SK-N-MC (cell line): Measurements from ENCODE around the gene HDLBP.

Experiments
- DNase-seq: peaks from one replicate; pipeline ENCODE4 v3.0.0-alpha.2; 2011; ENCODE audit warnings: low read depth, low spot score
- H3K27ac ChIP-seq: fragments of 200-600 bp; sonication (generic); 2 replicates; pipeline ENCODE4 v1.5.1; 2016; ENCODE audit warnings: mixed run types
- H3K36me3 ChIP-seq: fragments of 200-600 bp; sonication (generic); 2 replicates; pipeline ENCODE4 v1.6.1; 2017; ENCODE audit warnings: antibody characterized with exemption, low read length, mixed read lengths; ENCODE audit not compliant: insufficient read depth
- H3K4me3 ChIP-seq: fragments of 200-600 bp; sonication (generic); 2 replicates; pipeline ENCODE4 v1.5.1; 2016
- H3K9ac ChIP-seq: fragments of 200-600 bp; sonication (generic); 2 replicates; pipeline ENCODE4 v1.8.0; 2017; ENCODE audit warnings: mixed run types, mixed read lengths; ENCODE audit not compliant: insufficient read length
- H3K9me3 ChIP-seq: fragments of 200-600 bp; sonication (generic); 2 replicates; pipeline ENCODE4 v1.6.1; 2017; ENCODE audit warnings: low read depth, mild to moderate bottlenecking, antibody characterized with exemption, low read length, moderate library complexity, mixed read lengths
- EZH2 ChIP-seq: fragments of 200-600 bp; sonication (generic); IDR thresholded peaks from one replicate; pipeline ENCODE4 v1.6.1; 2017; ENCODE audit warnings: antibody characterized with exemption
- FOXP2 ChIP-seq: optimal IDR thresholded peaks from 2 replicates; pipeline ENCODE3; 2011; ENCODE audit warnings: mild to moderate bottlenecking, moderate library complexity; ENCODE audit not compliant: insufficient read depth; ENCODE audit errors: extremely low read length, control extremely low read depth
- POLR2AphosphoS5 ChIP-seq: IDR thresholded peaks from 2 replicates; pipeline ENCODE4 v1.6.1; 2012; ENCODE audit warnings: mild to moderate bottlenecking, low read depth, low read length, borderline replicate concordance

Gene HDLBP

GRCh38 chr2:241315093-241315878, at the start of gene HDLBP:
HDLBP (minus strand) TSS chr2:241315672; CDS start chr2:241266869, 48,803 bp downstream.
- peaks cover 20% of the 10 kb centered on the region for H3K36me3 ChIP-seq
- peak within 1 kb of the TSS; percentile 96 for H3K9ac ChIP-seq
- peak within 1 kb of the TSS; percentile 88 for H3K4me3 ChIP-seq
- H3K27ac ChIP-seq, result peak within 1 kb of the TSS; percentile 95
- H3K9me3 ChIP-seq, result no peaks in the 10 kb centered on the region
- peak; percentile 97 for DNase-seq
- TF ChIP-seq EZH2 (no peak), POLR2AphosphoS5 (peak; percentile 71), FOXP2 (peak; percentile 66)

- H3K9ac ChIP-seq, result no peak overlapping the region
- no peak for TF ChIP-seq POLR2AphosphoS5
- TF ChIP-seq EZH2, result no peak
- TF ChIP-seq FOXP2, result no peak
- H3K27ac ChIP-seq, result no peak overlapping the region
- H3K9me3 ChIP-seq, result no peaks in the 10 kb centered on the region
- no peak for DNase-seq
- H3K36me3 ChIP-seq, result peaks cover 3% of the 10 kb centered on the region; the same call in 1 of the 2 replicates
- no peak overlapping the region for H3K4me3 ChIP-seq
Measured at GRCh38 chr2:241364781-241365180, 49.3 kb upstream of the HDLBP start.

GRCh38 chr2:241363426-241363825, 48.0 kb upstream of the HDLBP start:
- Histone ChIP-seq H3K36me3 (peaks cover 3% of the 10 kb centered on the region; the same call in 1 of the 2 replicates), H3K27ac (no peak overlapping the region), H3K4me3 (no peak overlapping the region)

GRCh38 chr2:241359481-241360045, 44.1 kb upstream of the HDLBP start:
- Histone ChIP-seq H3K27ac (no peak overlapping the region), H3K4me3 (no peak overlapping the region), H3K36me3 (peaks cover 8% of the 10 kb centered on the region), H3K9me3 (no peaks in the 10 kb centered on the region), H3K9ac (no peak overlapping the region)
- TF ChIP-seq FOXP2 (no peak), POLR2AphosphoS5 (no peak), EZH2 (no peak)
- DNase-seq, result no peak

More at GRCh38 chr2:241363426-241363825, 48.0 kb upstream of the HDLBP start:
- Histone ChIP-seq H3K9me3 (no peaks in the 10 kb centered on the region), H3K9ac (no peak overlapping the region)
- DNase-seq, result no peak
- TF ChIP-seq FOXP2 (no peak), EZH2 (no peak), POLR2AphosphoS5 (no peak)

GRCh38 chr2:241358470-241358869, 43.0 kb upstream of the HDLBP start:
- no peak for DNase-seq
- no peak overlapping the region for H3K27ac ChIP-seq
- TF ChIP-seq FOXP2 (no peak), EZH2 (no peak), POLR2AphosphoS5 (no peak)
- H3K36me3 ChIP-seq, result peaks cover 16% of the 10 kb centered on the region
- no peak overlapping the region for H3K9ac ChIP-seq
- H3K4me3 ChIP-seq, result no peak overlapping the region
- no peaks in the 10 kb centered on the region for H3K9me3 ChIP-seq

- H3K9me3 ChIP-seq, result no peaks in the 10 kb centered on the region
- peak overlapping the region; percentile 94 for H3K9ac ChIP-seq
- no peak for TF ChIP-seq EZH2
- TF ChIP-seq POLR2AphosphoS5, result no peak
- no peak for TF ChIP-seq FOXP2
- H3K4me3 ChIP-seq, result peak overlapping the region; percentile 91
- peaks cover 25% of the 10 kb centered on the region for H3K36me3 ChIP-seq
- no peak for DNase-seq
- no peak overlapping the region for H3K27ac ChIP-seq
Measured at GRCh38 chr2:241357531-241357930, 42.1 kb upstream of the HDLBP start.

- Histone ChIP-seq H3K27ac (no peak overlapping the region), H3K9ac (peak overlapping the region; percentile 94), H3K9me3 (no peaks in the 10 kb centered on the region), H3K36me3 (peaks cover 32% of the 10 kb centered on the region), H3K4me3 (peak overlapping the region; percentile 91)
- DNase-seq, result no peak
- TF ChIP-seq FOXP2, result no peak
- no peak for TF ChIP-seq POLR2AphosphoS5
- no peak for TF ChIP-seq EZH2
Measured at GRCh38 chr2:241356871-241357260, 41.4 kb upstream of the HDLBP start.

GRCh38 chr2:241355983-241356870, 40.8 kb upstream of the HDLBP start, which contains the start of gene FARP2:
FARP2 (plus strand) TSS chr2:241356285; CDS start chr2:241373108, 16,823 bp downstream.
- DNase-seq, result peak; percentile 94
- TF ChIP-seq EZH2, result no peak
- peak; percentile 67; the same call in 1 of the 2 replicates for TF ChIP-seq POLR2AphosphoS5
- TF ChIP-seq FOXP2, result no peak
- H3K9me3 ChIP-seq, result no peaks in the 10 kb centered on the region
- H3K9ac ChIP-seq, result peak within 1 kb of the TSS; percentile 94
- peaks cover 38% of the 10 kb centered on the region for H3K36me3 ChIP-seq
- peak within 1 kb of the TSS; percentile 84 for H3K27ac ChIP-seq
- H3K4me3 ChIP-seq, result peak within 1 kb of the TSS; percentile 91
